HG03108 (cell line): ENCODE measurements around the gene ACACA.

Source experiments
- ATAC-seq: cut with Tn5 transposase; IDR thresholded peaks from one replicate; pipeline ENCODE4 v1.9.1; 2021; ENCODE audit warnings: moderate library complexity; ENCODE audit not compliant: unreplicated experiment

The ACACA gene

GRCh38 chr17:37246085-37246484, 160.6 kb downstream of the ACACA start:
- no peak for ATAC-seq

- ATAC-seq = no peak
Observed at GRCh38 chr17:37240381-37240780, 166.3 kb downstream of the ACACA start.

- no peak for ATAC-seq
Observed at GRCh38 chr17:37239690-37240334, 166.8 kb downstream of the ACACA start.

- no peak for ATAC-seq
Observed at GRCh38 chr17:37234106-37234505, 172.5 kb downstream of the ACACA start.

GRCh38 chr17:37233036-37233435, 173.6 kb downstream of the ACACA start:
- ATAC-seq = no peak

- ATAC-seq = no peak
Observed at GRCh38 chr17:37231887-37232286, 174.7 kb downstream of the ACACA start.

GRCh38 chr17:37230633-37231032, 176.0 kb downstream of the ACACA start:
- no peak for ATAC-seq

- no peak for ATAC-seq
Observed at GRCh38 chr17:37225465-37225864, 181.2 kb downstream of the ACACA start.

- ATAC-seq = no peak
Observed at GRCh38 chr17:37221865-37222264, 184.8 kb downstream of the ACACA start.

- ATAC-seq = no peak
Observed at GRCh38 chr17:37220607-37220953, 186.1 kb downstream of the ACACA start.

GRCh38 chr17:37219876-37220606, 186.6 kb downstream of the ACACA start:
- no peak for ATAC-seq

GRCh38 chr17:37218849-37219248, 187.8 kb downstream of the ACACA start:
- ATAC-seq = no peak

- no peak for ATAC-seq
Observed at GRCh38 chr17:37214416-37214815, 192.2 kb downstream of the ACACA start.

- ATAC-seq = no peak
Observed at GRCh38 chr17:37213927-37214326, 192.7 kb downstream of the ACACA start.

GRCh38 chr17:37212179-37212578, 194.5 kb downstream of the ACACA start:
- ATAC-seq = no peak

- no peak for ATAC-seq
Observed at GRCh38 chr17:37211136-37211535, 195.5 kb downstream of the ACACA start.

GRCh38 chr17:37207103-37207502, 199.5 kb downstream of the ACACA start:
- no peak for ATAC-seq

GRCh38 chr17:37206299-37206698, 200.3 kb downstream of the ACACA start:
- no peak for ATAC-seq

- no peak for ATAC-seq
Observed at GRCh38 chr17:37200497-37200896, 206.1 kb downstream of the ACACA start.

GRCh38 chr17:37197336-37197735, 209.3 kb downstream of the ACACA start:
- ATAC-seq = no peak

- ATAC-seq = no peak
Observed at GRCh38 chr17:37194208-37194607, 212.4 kb downstream of the ACACA start.

- ATAC-seq = no peak
Observed at GRCh38 chr17:37191219-37191618, 215.4 kb downstream of the ACACA start.

- ATAC-seq = no peak
Observed at GRCh38 chr17:37190493-37190892, 216.1 kb downstream of the ACACA start.
